SK-N-SH treated with all-trans-retinoic acid at 6 μM for 48 hours (cell line): ENCODE measurements around the gene LAMB1.

Source experiments
- ATAC-seq: fragments of 200-7000 bp; cut with Tn5 transposase; 3 replicates; pipeline ENCODE4 v1.9.1; 2020; ENCODE audit warnings: mild to moderate bottlenecking, moderate library complexity
- ARNTL ChIP-seq: fragments of 450-650 bp; formaldehyde crosslinking; IDR thresholded peaks from 2 replicates; pipeline ENCODE4 v1.5.0; 2020; ENCODE audit warnings: low read depth, mild to moderate bottlenecking, moderate library complexity, borderline replicate concordance
- BACH2 ChIP-seq: fragments of 250-450 bp; sonication (Bioruptor Pico); IDR thresholded peaks from 2 replicates; pipeline ENCODE4 v1.9.0; 2021; ENCODE audit warnings: mild to moderate bottlenecking, borderline replicate concordance
- GLIS3 ChIP-seq: fragments of 250-450 bp; sonication (Bioruptor Pico); IDR thresholded peaks from 2 replicates; pipeline ENCODE4 v1.5.0; 2020; ENCODE audit warnings: mild to moderate bottlenecking, moderate library complexity
- PPARA ChIP-seq: fragments of 250-450 bp; sonication (Bioruptor Pico); IDR thresholded peaks from 2 replicates; pipeline ENCODE4 v1.5.0; 2020; ENCODE audit warnings: mild to moderate bottlenecking, borderline replicate concordance
- RARB ChIP-seq: fragments of 250-450 bp; sonication (Bioruptor Pico); IDR thresholded peaks from 2 replicates; pipeline ENCODE4 v1.8.0; 2021; ENCODE audit warnings: mild to moderate bottlenecking, moderate library complexity
- TCF4 ChIP-seq: fragments of 250-450 bp; sonication (Bioruptor Pico); IDR thresholded peaks from 2 replicates; pipeline ENCODE4 v1.8.0; 2021; ENCODE audit warnings: mild to moderate bottlenecking, moderate library complexity, borderline replicate concordance
- TOX ChIP-seq: fragments of 250-450 bp; sonication (Bioruptor Pico); IDR thresholded peaks from 2 replicates; pipeline ENCODE4 v1.8.0; 2021; ENCODE audit warnings: mild to moderate bottlenecking, moderate library complexity, borderline replicate concordance
- ZC3H10 ChIP-seq: fragments of 250-450 bp; sonication (Bioruptor Pico); IDR thresholded peaks from 2 replicates; pipeline ENCODE4 v1.5.1; 2021; ENCODE audit warnings: mild to moderate bottlenecking, moderate library complexity
- ZNF70 ChIP-seq: fragments of 450-650 bp; formaldehyde crosslinking; IDR thresholded peaks from 2 replicates; pipeline ENCODE4 v1.5.0; 2020; ENCODE audit warnings: mild to moderate bottlenecking, moderate library complexity

LAMB1 gene

GRCh38 chr7:107876916-107877315 lies 126.0 kb downstream of the LAMB1 start:
- no peak for ATAC-seq

DNA sequence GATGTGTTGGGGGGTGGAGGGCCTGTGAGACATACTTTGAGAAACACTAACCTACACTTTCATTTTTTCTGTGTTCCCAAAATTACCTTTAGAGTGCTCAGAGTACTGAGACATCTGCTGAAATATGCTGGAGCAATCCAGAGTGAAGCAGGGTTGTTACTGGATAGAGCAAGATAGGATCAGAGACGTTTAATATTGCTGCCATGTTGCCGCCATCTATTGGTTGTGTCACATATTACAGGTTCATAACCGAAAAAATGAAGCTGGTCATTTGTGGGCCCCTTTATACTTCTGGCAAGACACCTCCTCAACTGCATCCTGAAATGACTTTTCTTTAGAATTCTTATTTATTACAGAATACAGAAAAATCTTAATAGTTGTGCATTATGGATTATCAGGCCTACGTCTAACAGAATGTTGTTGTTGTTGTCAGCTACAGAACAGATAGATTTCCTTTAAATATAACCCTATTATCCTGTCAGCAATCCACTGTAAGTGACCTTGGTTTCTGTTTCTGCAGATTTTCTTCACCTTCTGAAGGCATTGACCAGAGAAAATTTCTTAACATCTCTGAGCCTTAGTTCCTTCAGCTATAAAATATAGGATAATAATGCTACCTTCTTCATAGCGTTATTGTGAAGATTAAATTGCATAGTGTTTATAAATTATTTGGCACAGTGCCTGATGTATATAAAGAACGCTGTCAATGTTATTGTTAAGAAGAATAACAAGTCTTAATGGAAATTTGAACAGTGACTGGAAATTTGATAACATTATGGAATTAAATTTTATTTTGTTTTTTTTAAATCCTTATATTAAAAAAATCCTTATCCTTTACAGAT lies 128.1 kb downstream of the LAMB1 start:
- ATAC-seq, result peak; percentile 92
- no peak for TF ChIP-seq ZNF70 (CRISPR knock-in tag)
- 0 out of 2 replicates have a peak, but pooled peaks have one; percentile 15 for TF ChIP-seq BACH2 (CRISPR knock-in tag)
- no peak for TF ChIP-seq TCF4

More at GRCh38 chr7:107876916-107877315, 126.0 kb downstream of the LAMB1 start:
- TF ChIP-seq TOX (CRISPR knock-in tag), result no peak

DNA sequence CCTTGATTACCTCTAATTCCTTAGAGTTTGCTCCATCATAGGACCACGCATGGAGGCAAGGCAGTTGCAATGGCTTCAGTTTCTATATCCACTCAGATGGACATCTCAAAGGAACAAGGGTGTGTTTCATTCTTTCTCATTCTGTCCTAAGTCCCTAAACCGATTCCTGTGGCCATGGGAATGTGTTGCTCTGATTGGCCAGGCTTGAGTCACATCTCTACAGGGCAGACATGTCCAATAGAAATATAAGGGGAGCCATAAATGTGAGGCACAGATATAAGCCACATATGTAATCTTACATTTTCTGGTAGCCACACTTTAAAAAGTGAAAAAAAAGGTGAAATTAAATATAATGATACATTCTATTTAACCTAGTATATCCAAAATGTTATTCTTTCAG lies 128.8 kb downstream of the LAMB1 start:
- TF ChIP-seq ARNTL (no peak), ZC3H10 (CRISPR knock-in tag) (no peak), BACH2 (CRISPR knock-in tag) (no peak), RARB (CRISPR knock-in tag) (no peak), GLIS3 (CRISPR knock-in tag) (no peak), PPARA (CRISPR knock-in tag) (no peak), TCF4 (no peak)
- peak; percentile 42 for ATAC-seq
